Kidney glomerular epithelial cell (primary cell): ENCODE measurements around the gene TMEM107.
"Not testable (repeated sequence)": the region's sequence is repeated elsewhere in the genome, so short reads cannot be mapped to it uniquely, and the experiment has no call there.

Experiments used
- DNase-seq: peaks from one replicate; lab custom pipeline; 2025; lab: John Stamatoyannopoulos, UW

TMEM107 gene

DNA sequence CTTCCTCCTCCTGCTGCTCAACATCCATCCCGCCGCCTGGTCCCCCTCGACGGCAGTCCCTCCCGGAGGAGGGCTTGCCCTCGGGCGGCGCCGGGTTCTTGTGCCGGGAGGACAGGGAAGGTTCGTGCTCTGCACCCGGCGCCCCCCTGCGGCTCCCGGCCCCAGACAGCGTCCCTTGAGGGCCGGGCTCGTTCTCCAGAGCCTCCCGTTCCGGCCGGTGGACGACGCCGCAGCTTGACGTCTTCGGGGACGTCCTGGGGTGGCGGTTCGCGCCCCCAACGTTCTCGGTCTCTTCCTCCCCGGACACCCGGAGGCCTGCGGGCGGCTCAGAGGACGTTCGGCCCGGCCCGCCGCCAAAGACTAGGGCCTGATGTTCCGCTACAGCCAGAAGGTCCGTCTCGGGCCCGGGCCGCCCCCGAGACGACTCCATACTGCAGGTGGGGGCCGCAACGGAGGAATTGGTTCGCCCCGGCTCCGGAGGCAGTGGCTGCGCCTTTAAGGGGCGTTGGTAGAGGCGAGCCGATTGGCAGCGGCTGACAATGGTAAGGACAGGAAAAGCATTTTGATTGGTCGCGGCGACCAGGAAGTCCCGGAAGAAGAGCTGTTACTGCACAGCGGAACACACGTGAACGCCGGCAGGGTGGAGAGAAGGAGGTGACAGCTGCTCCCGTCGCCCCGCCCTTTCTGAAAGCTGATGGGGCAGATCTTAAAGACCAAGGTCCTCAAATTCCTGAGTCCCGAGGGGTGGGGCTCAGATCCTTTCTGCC is 13.7 kb upstream of the TMEM107 start, which contains the start of gene BORCS6:
BORCS6 (minus strand) TSS at position 470 of the 767 bp plus-strand sequence; CDS start at position 430, 40 bp downstream.
- peak; percentile 98 for DNase-seq

DNA sequence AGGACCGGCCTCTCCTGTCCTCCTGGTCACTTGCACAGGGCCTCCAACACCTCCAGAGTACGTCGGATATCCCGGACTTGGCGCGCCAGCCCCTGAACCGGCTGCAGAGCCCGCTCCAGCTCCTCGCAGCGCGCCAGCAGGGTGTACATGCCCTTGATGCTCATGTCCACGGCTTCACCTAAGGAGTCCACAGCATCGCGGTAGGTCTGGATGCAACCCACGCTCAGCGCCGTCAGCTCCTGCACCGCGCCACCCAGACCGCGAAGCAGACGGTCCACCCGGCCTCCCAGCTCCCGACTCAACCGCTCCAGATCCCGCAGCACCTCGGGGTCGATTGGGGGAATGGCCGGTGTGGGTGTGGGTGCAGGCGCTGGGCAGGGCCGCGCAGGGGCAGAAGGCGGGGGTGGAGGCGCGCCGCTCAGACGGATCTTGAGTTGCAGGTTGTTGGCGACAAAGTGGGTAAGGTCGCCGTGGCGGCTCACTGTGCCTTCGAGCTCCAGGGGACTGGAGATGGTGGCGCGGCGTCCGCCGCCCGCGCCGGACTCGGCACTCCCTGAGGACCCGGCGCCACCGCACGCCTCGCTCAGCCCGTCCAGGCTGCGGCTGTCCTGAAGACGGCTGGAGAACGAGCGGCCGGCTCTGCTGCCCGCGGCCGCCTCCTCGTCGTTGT is 13.0 kb upstream of the TMEM107 start:
- no peak for DNase-seq

DNA sequence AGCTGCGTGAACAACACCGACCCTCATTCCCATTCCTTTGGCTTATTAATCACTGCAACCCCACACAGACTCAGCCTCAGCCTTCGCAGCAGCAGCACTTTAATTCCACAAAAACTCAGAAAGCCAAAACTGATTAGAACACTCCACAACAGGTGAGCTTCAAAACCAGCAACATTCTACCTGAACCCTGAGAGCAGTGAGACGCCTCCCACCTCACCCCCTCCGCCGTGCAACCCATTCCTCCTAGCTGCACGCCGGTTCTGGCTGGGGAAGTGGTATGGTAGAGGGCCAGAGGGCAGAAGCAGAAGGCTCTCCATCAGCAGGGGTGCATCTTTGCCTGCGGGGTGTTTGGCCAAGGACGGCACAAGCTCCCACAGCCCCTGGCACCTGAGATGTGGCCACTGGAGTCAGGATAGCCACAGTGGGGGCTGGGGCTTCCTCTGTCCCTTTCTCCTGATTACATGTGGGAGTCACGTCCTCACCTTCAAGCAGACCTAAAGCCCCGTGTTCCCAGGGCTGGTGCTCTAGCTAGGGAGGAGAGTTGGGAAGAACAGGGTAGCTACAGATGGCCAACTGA is 12.2 kb upstream of the TMEM107 start:
- DNase-seq = no peak

DNA sequence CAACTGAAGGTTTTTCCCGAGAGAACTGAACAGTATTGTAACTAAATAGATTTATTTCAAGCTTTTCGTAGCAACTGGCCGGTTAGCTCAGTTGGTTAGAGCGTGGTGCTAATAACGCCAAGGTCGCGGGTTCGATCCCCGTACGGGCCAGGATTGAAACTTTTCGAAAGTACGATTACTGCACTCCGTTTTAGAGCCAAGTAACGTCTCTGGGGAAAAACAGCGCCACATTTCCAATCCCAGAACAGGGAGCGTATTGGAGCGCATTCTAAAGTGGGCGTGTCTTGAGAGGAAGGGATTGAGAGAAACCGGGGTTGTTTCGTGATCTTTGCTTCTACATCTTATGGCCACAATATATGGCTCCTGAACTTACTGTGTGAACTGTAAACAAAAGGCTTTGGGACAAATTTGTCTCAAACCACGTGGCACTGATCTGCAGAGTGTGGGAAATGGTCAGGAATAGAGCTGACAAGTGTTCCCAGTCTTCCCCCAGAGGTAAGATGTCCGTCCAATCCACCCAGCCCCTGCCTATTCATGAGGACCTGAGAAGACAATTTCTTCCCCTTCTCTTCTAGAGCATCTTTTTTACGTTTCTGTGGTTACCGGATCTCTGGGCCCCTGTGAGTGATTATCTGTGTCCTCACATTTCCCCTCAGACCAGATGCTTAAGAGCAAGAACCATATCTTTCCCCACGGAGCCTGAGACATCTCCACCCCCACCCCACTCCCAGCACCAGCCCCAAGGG is 11.5 kb upstream of the TMEM107 start:
- peak; percentile 98 for DNase-seq

DNA sequence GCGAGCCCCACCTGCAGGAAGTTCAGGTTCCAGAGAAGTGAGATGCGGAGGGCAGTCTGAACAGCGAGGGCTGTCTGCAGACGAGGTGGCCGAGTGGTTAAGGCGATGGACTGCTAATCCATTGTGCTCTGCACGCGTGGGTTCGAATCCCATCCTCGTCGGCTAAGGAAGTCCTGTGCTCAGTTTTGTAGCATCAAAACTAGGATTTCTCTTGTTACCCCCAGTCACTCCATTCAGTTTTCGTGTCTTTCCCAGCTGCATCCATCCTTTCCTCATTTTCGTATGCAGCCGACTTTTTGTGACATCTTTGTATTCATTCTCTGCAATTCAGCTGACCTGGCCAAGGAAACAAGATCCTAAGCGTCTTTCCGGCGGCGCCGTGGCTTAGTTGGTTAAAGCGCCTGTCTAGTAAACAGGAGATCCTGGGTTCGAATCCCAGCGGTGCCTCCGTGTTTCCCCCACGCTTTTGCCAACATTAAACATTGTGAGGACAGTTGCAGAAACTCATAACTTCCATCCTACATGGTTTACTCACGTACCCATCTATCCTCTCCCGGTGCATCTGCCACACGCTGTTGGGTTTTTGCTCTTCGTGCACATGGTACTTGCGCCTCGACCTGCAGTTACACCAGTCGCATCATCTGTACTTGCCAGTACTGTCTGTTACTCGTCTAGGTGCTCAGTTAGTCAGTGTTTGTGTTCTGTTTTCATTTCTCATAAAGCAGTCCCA is 10.8 kb upstream of the TMEM107 start:
- DNase-seq = peak; percentile 93

DNA sequence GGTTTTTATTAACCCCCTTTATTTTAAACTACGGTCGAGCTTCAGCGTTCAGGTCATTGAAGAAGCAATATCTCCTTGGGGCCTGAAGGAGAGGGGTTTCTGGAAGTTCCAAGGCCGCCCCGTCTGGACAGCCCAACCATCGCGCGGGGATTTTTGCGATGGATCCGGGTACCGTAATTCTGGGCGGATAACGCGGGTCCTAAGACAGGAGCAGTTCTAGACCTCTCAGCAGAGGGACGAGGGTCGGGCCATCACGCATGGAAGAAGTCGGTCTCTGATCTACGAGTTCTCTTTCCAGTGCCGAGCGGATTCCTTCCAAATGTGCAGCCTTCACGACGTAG is 10.2 kb upstream of the TMEM107 start:
- DNase-seq = no peak

DNA sequence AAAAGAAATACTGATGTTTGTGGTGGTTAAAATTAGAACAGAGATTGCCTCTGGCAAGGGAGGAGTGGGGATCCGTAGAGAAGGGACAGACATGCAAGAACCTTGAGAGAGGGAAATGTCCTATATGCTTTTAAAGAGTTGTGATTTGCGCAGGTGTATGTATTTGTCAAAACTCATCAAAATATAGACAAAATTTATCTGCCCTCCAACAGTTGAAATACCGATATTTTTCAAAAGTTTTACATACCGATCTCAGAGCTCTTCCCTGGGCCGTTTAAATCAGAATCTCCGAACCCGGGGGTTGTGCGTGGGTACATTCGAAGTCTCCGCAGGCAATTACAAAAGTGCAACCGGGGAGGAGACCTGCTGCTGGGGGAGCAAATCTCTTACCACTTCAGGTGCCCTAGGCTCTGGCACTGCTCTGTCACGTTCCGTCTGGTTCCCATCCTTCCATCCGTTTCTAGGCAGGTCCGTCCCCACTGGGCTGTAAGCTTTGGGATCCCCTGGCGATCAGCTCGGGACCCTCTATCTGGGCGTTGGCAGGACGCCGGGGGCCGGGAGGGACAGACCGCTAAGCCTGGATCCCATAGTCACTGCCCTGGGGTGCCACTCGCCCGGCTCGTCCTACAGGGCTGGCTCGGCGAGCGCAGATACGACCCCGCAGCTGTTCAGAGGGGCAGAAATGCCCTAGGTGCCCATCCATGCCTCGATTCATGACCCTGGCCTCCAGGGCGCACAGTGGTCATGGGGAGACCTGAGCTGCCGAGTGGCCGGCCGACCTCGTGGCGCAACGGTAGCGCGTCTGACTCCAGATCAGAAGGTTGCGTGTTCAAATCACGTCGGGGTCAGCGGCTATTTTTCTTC is 9.6 kb upstream of the TMEM107 start:
- peak; percentile 68 for DNase-seq

DNA sequence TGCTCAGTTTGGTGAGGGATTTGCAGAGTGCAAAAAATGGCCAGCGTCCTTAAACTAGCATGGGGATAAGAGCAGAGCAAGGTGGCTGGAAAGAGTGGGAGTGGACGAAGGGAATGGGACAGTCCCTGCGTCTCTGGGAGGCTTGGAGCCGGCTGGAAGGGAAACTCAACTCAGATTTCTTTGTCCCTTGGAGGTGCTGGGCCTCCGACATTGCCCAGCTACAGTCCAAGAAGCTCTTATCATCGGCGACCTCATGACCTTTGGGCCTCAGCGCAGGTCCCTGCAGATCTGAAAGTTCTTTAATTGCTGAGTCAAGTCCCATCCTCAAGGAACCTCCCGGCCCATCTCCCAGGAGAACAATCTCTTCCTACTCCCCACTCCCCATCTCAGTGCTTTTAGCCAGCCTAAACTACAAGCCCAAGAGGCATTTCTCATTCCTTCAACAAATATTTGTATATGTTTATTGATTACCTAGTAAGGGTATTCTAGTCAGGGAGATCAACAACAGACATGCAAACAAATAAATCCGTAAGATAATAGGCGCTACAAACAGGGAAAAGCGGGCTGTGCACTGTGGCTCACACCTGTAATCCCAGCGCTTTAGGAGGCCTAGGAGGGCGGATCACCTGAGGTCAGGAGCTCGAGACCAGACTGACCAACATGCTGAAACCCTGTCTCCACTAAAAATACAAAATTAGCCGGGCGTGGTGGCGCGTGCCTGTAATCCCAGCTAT is 985 bp upstream of the TMEM107 start:
- DNase-seq = no peak

DNA sequence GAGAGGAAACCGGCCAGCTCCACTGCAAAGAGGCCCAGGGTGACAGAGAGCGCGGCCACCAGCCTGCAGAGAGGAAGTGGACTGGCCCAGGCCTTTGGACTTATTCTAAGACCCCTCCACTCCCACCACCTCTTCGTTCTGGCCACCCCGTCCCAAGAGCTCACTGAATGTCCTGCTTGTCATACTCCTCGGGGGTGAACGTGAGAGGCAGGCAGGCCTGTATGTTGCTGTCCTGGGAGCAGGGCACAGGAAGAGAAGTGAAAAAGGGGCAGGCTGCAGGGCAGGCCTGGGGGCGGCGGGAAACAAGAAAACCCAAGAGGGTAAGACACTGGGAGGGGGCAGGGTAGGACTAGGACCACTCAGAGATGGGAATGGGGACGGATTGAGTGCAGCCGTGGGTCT is 384 bp downstream of the TMEM107 start:
- no peak for DNase-seq

DNA sequence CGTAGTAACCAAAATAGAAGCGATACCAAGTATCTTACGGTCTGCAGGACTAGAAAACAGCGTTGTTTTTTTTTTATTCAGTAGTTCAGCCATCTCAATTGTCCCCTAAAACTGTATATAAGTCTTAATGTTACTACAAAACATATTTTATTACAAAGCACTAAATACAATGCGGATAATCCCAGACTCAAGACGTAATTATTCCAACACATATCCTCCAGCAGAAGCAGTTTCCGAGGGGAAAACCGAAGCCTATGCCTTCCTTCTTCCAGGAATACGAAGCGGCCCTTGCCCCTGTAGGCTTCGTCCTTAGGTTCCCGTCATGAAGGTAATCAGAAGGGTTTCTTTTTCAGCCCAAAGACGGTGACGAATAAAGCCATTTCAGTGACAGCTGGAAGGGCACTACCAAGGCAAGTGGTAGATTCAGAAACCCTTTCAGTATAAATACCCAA is 2.3 kb downstream of the TMEM107 start:
- no peak for DNase-seq

DNA sequence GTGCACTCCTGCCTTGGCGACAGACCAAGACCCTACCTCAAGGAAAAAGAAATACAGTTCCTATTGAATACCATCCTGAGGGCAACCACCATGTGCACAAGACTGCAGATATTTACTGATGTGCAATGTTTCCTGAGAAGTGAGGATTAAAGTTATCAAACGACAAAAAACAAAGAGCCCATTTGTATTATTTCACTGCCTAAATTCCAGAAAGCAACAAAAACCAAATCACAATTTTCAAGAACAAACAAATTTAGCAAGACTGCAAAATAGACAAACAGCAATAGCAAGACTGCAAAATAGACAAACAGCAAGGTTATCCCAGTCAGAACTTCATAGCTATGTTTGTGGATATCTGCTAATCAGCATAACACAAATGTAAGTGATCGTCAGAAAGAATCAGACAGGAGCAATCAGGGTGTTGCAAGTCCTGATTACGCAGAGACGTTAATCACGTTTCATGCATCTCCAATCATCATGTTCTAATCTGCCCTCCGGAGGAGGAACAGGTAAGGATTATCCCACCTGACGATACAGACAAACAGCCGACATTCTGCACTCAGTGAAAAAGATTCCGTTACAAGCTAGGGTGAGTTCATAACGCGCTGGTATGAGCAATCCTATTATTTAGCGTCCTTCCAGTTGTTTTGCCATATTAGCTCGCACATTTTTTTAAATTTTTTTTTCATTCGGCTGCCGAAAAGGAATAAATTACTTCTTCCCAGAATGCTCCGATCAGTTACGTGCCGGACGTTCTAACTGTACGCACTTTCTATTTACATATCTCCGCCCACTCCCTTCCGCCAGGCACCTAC is 2.9 kb downstream of the TMEM107 start:
- peak; percentile 99 for DNase-seq

DNA sequence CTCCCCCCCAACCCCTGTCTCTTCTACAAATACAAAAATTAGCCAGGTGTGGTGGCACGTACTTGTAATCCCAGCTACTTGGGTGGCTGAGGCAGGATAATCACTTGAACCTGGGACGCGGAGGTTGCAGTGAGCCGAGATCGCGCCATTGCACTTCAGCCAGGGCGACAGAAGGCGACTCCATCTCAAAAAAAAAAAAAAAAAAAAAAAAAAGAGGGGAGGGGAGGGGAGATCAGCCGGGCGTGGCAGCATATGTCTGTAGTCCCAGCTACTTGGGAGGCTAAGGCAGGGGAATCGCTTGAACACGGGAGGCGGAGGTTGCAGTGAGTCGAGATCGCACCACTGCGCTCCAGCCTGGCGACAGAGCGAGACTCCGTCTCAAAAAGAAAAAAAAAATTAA is 6.0 kb downstream of the TMEM107 start:
- DNase-seq = not testable (repeated sequence)

DNA sequence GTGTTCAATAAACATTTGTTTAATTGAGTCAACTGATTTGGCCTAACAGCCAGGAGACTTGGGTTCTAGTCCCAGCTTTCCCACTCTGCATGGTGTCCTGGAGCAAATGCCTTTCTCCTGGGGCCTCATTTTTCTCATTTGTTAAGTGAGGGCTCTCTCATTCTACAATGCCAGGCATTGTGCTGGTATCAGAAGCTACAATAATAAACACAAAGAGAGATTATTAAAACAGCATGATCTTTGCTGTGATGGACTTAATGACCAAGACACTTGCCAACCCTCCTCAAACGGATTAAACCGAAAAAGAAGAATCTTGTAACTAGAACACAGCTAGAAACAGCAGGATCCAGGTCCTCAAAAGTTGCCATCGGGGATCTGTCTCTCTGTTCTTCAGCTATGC is 8.7 kb downstream of the TMEM107 start:
- no peak for DNase-seq

DNA sequence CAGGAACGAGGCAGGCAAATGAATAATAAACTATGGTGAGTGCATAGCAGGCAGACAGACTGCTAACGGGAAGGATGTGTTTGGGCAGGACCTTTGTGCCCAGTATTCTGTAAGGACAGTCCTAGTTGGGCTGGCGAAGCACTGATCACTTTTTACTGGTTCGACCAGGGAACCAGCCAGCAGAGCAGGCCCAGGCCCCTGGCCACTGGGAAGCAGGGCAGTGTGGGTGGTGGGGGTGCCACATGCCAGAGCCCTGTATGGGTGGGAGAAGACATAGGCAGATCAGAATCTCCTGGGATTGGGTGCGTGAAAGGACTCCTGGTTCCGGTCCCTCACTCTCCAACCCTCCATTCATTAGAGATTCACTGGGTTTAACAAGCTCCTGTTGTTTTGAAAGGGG is 9.4 kb downstream of the TMEM107 start:
- DNase-seq = no peak

DNA sequence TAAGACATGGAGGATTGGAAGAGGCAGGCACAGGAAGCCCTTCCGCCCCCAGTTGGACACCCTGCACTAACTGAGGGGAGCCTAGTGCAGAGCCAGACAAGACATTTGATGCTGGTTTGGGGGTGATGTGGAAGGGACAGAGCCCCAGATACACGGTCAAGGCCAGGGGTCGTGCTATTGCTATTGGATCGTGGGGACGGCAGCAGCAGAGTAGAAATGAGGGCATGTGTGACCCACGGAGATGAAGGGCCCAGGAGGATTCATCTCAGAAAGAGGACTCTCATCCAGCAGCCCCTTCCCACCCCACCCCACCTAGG is 11.4 kb downstream of the TMEM107 start:
- DNase-seq = no peak

DNA sequence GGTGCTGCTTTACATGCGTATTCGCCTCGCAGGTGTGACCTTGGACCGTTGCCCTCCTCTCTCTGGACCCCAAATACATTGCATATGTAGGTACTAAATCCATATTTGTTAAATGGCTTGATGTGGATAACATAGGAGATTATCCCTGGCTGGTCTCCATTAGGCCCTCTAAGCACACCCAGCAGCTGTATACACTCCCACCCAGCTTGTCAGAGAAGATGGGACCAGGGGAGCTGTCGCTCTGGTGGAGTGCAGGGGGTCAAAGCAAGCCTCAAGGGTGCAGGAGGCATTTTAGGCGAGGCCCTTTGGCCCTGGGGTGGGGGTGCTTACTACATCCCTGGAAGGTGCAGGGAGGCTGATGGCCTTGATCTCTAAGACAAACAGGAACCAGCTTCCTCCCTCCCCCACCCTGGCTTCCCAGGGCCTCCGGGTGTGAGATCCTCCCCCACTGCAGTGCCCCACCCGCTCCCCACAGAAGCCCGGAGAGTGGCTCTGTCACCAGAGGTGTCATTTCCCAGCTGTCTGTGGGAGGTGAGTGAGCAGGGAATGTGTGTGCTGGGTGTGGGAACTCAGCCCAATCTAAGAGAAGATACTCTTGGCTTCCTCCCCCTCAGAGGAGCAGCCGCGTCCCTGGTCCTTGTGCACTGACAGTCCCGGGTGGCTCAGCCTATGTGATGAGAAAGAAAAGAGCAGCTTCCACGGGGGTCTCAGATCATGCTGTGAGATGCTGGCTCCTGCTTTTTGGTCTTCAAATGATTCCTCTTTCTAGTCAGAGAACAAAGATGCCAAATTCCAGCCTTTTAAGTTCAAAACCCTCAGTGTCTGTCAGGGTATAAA is 12.0 kb downstream of the TMEM107 start:
- peak; percentile 40 for DNase-seq

DNA sequence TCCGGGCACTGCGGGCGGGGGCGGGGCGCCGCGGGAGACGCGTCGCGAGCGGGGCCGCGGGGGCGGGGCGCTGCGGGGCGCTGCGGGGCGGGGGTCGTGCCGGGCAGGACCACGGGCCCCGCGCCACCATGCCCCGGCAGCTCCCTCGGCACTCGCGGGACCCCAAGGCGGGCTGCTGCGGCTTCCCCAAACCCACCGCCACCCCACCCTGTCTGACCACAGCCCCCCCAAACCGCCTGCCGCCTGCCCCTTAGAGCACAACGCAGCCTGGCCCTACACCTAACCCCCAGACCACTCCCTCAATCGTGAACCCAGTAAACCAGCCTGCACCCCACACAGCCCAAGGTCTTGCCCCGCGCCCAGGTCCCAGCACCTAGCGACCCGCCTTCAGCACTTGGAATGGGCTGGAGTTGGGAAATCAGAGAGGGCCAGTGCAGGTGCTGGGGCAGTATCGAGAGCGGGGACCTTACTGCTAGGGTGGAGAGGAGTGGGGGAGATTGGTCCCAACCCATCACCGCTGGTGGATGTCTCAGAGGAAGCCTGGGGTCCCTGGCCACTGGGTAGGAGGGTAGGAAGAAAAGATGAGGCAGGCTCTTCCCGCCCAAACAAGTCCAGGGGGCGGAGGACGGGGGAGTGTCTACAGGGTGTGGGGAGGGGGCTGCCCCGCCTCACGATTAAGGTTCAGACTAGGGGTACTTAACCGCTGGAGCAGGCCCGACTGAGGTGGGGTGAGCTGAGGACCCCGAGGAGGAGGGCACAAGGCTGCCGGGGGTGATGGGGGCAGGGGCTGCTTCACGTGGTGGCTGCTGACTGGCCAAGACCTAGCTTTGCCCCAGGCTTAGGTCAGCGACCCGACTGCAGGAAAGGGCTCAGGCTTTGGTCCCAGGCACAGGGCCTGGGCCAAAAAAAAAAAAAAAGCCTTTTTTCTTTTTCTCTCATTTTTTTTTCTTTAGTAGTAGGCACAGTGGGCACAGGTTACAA is 12.9 kb downstream of the TMEM107 start:
- no peak for DNase-seq
